Coronary artery (tissue), 2 donors: ENCODE results near the gene KIAA1958.

ENCODE experiments used
- DNase-seq: peaks from one replicate; pipeline ENCODE4 v3.0.0-alpha.2; 2017; ENCODE audit warnings: low spot score
- H3K27ac ChIP-seq, 2 donors: fragments of 200-600 bp; sonication (generic); one replicate each; pipeline ENCODE4 v1.5.1; 2016 to 2019
- H3K4me3 ChIP-seq: fragments of 200-600 bp; sonication (generic); 2 replicates; pipeline ENCODE4 v1.5.1; 2016; ENCODE audit warnings: mild to moderate bottlenecking, moderate library complexity
- TF ChIP-seq, protein P1 (sequence below): fragments of 200-600 bp; sonication (generic); IDR thresholded peaks from one replicate; pipeline ENCODE4 v1.5.1; 2019; ENCODE audit warnings: antibody characterized with exemption

The KIAA1958 gene

DNA sequence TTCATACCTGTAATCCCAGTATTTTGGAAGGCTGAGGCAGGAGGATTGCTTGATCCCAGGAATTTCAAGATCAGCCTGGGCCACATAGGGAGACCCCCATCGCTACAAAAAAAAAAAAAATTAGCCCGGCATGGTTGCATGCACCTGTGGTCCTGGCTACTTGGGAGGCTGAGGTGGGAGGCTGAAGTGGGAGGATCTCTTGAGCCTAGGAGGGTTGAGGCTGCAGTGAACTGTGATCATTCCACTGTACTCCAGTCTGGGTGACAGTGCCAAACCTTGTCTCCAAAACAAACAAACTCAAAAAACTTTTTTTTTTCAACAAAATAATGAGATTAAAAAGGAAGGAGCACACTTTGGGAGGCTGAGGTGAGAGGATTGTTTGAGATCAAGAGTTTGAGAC is 14.2 kb downstream of the KIAA1958 start:
- no peak for DNase-seq
- TF ChIP-seq, protein P1, sequence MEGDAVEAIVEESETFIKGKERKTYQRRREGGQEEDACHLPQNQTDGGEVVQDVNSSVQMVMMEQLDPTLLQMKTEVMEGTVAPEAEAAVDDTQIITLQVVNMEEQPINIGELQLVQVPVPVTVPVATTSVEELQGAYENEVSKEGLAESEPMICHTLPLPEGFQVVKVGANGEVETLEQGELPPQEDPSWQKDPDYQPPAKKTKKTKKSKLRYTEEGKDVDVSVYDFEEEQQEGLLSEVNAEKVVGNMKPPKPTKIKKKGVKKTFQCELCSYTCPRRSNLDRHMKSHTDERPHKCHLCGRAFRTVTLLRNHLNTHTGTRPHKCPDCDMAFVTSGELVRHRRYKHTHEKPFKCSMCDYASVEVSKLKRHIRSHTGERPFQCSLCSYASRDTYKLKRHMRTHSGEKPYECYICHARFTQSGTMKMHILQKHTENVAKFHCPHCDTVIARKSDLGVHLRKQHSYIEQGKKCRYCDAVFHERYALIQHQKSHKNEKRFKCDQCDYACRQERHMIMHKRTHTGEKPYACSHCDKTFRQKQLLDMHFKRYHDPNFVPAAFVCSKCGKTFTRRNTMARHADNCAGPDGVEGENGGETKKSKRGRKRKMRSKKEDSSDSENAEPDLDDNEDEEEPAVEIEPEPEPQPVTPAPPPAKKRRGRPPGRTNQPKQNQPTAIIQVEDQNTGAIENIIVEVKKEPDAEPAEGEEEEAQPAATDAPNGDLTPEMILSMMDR = no peak
- Histone ChIP-seq H3K27ac (no peak overlapping the region), H3K4me3 (no peak overlapping the region)

DNA sequence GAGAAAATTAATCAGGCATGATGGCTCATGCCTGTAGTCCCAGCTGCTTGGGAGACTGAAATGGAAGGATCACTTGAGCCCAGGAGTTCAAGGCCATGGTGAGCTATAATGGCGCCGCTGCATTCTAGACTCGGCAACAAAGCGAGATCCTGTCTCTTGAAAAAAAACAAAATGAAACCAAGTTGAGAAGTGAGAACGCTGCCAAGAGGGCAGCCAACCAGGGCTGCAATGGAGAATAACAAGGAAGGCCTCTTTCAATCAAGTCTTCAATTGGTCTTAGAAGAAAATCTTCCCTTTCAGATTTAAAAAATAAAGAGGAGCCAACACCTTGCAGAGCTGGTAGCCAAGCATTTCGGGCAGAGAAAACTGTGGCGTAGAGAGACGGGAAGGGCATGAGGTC is 14.7 kb downstream of the KIAA1958 start:
- TF ChIP-seq, protein P1 = no peak
- no peak overlapping the region for H3K27ac ChIP-seq
- DNase-seq = no peak
- no peak overlapping the region for H3K4me3 ChIP-seq

DNA sequence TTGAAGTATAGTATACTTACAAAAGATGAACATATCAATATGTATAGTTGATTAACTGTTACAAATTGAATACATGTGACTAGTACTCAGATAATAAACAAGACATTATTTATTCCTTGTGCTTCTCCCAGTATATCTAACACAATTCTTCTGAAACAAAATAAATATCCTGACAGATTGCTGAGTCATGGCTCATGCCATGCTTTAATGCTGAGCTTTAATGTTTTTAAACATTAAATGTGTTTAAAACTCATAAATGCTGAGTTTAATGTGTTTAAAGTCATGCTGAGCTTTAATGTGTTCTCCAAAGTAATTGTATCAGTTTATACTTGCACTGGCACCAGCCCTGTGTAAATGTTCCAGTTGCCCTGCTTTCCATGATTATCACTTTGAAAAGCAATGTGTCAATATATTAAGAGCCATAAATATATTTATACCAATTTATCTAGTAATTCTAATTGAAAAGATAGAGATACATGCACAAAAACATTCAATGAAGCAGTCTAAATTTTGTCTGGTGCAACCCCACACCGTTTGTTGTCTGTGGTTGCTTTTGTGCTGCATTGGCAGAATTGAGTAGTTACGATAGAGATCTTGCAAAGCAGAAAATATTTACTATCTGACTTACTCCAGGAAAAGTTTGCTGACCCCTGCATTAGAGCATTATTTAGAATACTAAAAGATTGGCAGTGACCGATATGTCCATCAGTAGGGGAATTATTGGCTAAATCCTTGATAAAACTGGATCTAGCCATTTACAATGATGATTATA is 15.7 kb downstream of the KIAA1958 start:
- TF ChIP-seq, protein P1 = no peak
- DNase-seq = no peak
- Histone ChIP-seq H3K4me3 (no peak overlapping the region), H3K27ac (no peak overlapping the region)

DNA sequence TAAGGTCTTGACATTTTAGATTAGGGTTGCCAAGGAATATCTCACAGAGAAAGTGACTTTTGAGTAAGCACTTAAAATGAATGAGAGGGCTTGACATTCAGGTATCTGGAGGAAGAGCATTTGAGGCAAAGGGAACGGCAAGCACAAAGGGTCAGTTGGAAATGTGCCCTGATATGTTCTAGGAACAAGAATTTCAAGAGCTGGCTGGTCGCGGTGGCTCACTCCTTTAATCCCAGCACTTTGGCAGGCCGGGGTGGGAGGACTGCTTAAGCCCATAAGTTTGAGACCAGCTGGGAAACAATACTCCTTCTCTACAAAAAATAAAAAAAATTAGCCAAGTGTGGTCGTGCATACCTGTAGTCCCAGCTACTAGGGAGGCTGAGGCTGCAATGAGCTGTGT is 16.5 kb downstream of the KIAA1958 start:
- no peak for DNase-seq

DNA sequence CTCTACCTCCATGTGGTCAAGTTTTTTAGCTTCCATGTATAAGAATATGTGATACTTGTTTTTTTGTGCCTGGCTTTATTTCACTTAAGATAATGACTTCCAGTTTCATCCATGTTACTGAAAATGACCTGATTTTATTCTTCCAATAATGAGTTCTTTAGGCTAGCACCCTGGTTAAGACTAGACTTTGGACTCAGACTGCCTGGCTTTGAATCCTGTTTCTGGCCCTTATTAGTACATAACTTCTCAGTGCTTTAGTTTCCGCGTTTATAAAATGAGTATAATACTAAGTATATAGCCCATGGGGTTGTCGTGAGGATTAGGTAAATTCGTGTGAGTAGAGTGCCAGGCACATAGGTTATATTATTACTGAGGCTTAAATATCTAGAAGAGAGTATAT is 18.5 kb downstream of the KIAA1958 start:
- DNase-seq = no peak
- Histone ChIP-seq H3K27ac (no peak overlapping the region), H3K4me3 (no peak overlapping the region)
- TF ChIP-seq, protein P1 = no peak

More for the DNA sequence above, 16.5 kb downstream of the KIAA1958 start:
- Histone ChIP-seq H3K27ac (no peak overlapping the region), H3K4me3 (no peak overlapping the region)
- TF ChIP-seq, protein P1 = no peak

DNA sequence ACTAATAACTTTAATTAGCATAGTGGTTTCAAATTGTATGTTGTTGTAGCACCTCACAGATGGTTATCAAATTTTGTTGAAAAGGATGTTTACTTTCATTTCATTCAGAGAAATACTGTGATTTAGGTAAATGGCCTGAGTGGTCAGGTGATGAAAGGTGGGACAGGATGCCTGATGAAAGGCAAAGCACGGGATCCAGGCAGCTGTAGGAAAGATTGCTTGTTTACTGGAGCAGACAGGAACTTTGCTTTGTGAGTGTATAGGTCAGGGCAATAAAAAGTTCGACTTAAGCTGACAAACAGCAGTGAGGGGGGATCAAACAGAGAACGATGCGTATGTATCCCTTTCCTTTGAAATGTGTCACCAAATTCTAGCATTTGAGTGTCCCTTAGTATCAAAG is 19.0 kb downstream of the KIAA1958 start:
- Histone ChIP-seq H3K27ac (no peak overlapping the region), H3K4me3 (no peak overlapping the region)
- no peak for DNase-seq
- TF ChIP-seq, protein P1 = no peak

DNA sequence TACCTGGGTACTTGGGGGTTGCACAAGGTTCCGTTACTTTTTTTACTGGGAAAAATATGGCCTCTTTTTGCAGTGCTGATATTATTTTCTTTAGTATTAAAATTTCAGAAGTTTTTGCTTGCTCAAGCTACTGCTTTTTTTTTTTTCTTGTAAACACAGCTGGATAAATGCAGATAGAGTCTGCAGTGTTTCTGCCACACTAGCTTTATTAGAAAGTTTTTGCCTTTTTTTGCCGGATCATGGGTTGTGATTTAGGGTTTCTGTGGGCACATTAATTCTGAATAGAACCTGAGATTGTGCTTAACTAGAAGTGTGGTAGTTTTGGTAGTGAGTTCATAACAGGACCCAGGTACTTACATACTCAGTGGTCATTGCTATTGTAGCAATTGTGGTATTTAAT is 19.9 kb downstream of the KIAA1958 start:
- H3K27ac ChIP-seq = no peak overlapping the region
- TF ChIP-seq, protein P1 = no peak
- no peak for DNase-seq
- no peak overlapping the region for H3K4me3 ChIP-seq
